ENCODE results near the gene ZHX3. TPM values are rescaled to one million over a fixed set of nuclear protein-coding genes. Genes with fewer than 3 reads are reported as not detected.

ZHX3 gene
- total and polyA plus RNA-seq, 9 of the 15 experiments (the other 6 are each of a cell fraction or from before 2014, with no cell fraction given) = 0.80 to 14.6 (median 4.9) TPM

DNA sequence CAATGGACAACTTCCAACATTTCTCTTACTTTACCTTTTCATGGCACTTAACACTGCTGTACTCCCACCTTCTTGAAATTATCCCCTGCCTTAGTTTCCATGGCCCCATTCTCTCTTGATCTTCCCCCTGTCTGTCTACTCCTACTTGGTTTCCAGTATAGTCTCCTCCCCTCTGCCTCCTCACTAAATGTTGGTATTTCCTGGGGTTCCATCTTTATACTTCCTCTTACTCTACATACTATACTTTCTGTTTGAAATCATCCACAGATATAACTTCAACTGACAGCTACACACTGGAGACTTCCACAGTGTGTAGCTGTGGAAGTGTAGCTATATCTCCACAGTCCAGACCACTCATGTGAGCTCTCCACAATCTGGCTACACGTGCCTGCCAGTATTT lies 13.5 kb downstream of the ZHX3 start:
- POLR2A ChIA-PET = no interaction called here
- Histone ChIP-seq H2AFZ (ENCODE audit: low read depth, low read length) (no peak overlapping the region), H3K36me3 (ENCODE audit: control insufficient read depth, insufficient read depth, low read length) (no peaks in the 10 kb centered on the region), H3K79me2 (ENCODE audit: control insufficient read depth, insufficient read depth, low read length) (peaks cover 20% of the 10 kb centered on the region; the same call in 2 of the 3 replicates), H3K4me2 (ENCODE audit: insufficient read depth, low read length) (no peak overlapping the region), H3K9me1 (ENCODE audit: control insufficient read depth, insufficient read depth, low read length) (no peaks in the 10 kb centered on the region), H4K20me1 (replicated peaks; ENCODE audit: control insufficient read depth, insufficient read depth, low read length) (no peaks in the 10 kb centered on the region), H3K9me3 (replicated peaks; ENCODE audit: control insufficient read depth, insufficient read depth, low read depth, low read length) (no peaks in the 10 kb centered on the region), H3K4me3 (no peak overlapping the region), H3K4me1 (replicated peaks in 1 of 2; ENCODE audit: control insufficient read depth in 2 of 2, insufficient read depth in 2 of 2, low read length in 2 of 2) (peaks cover 7 to 14% of the 10 kb centered on the region in 2 experiments), H3K27ac (ENCODE audit: extremely low read depth, low read depth, low read length) (no peak overlapping the region), H3K27me3 (ENCODE audit: control insufficient read depth in 2 of 2, insufficient read depth in 2 of 2, low read length in 2 of 2) (no peaks in the 10 kb centered on the region), H3K9ac (ENCODE audit: insufficient read depth in 1 of 2, low read depth in 2 of 2, low read length in 2 of 2) (no peak overlapping the region)
- in situ Hi-C loops (cut with MboI) = no loop called here
- FAIRE-seq (no peak), DNase-seq (ENCODE audit: extremely low read depth in 1 of 4, low spot score in 3 of 4) (no peak), ATAC-seq (no peak)
- CTCF ChIA-PET (ENCODE audit: low intra/inter-chr PET ratio) = no interaction called here
- no TSS peak for BruUV-seq (replicated peaks)
- intact Hi-C loops (cut with micrococcal nuclease) = no loop called here
- TF ChIP-seq ZBTB11 (CRISPR knock-in tag; IDR thresholded peaks at IDR 0.05) = peak in 1 of 3 experiments; percentile 82; a peak in 2 of 6 replicates
- TF ChIP-seq, protein P1, sequence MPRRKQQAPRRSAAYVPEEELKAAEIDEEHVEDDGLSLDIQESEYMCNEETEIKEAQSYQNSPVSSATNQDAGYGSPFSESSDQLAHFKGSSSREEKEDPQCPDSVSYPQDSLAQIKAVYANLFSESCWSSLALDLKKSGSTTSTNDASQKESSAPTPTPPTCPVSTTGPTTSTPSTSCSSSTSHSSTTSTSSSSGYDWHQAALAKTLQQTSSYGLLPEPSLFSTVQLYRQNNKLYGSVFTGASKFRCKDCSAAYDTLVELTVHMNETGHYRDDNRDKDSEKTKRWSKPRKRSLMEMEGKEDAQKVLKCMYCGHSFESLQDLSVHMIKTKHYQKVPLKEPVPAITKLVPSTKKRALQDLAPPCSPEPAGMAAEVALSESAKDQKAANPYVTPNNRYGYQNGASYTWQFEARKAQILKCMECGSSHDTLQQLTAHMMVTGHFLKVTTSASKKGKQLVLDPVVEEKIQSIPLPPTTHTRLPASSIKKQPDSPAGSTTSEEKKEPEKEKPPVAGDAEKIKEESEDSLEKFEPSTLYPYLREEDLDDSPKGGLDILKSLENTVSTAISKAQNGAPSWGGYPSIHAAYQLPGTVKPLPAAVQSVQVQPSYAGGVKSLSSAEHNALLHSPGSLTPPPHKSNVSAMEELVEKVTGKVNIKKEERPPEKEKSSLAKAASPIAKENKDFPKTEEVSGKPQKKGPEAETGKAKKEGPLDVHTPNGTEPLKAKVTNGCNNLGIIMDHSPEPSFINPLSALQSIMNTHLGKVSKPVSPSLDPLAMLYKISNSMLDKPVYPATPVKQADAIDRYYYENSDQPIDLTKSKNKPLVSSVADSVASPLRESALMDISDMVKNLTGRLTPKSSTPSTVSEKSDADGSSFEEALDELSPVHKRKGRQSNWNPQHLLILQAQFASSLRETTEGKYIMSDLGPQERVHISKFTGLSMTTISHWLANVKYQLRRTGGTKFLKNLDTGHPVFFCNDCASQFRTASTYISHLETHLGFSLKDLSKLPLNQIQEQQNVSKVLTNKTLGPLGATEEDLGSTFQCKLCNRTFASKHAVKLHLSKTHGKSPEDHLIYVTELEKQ (CRISPR knock-in tag; IDR thresholded peaks at IDR 0.05) = no peak
- WGBS (ENCODE audit: insufficient coverage, low coverage, missing lambda C conversion rate) = 11% methylated on average over 1 of the region's 1 CpG
